PC-3 (cell line): Measurements from ENCODE around the gene IFI30.

Source experiments
- EZH2 ChIP-seq: fragments of 300-600 bp; sonication (generic); IDR thresholded peaks from one replicate; pipeline ENCODE4 v1.6.1; 2017; ENCODE audit warnings: antibody characterized with exemption, mild to moderate bottlenecking, low read length; ENCODE audit not compliant: unreplicated experiment
- EZH2phosphoT487 ChIP-seq: fragments of 300-600 bp; sonication (generic); IDR thresholded peaks from 2 replicates; pipeline ENCODE4 v1.6.1; 2018; ENCODE audit warnings: mild to moderate bottlenecking, antibody characterized with exemption, low read length, borderline replicate concordance
- TF ChIP-seq, protein P1 (sequence below): fragments of 300-600 bp; sonication (generic); conservative IDR thresholded peaks from 2 replicates; pipeline ENCODE4 v1.5.1; 2017; ENCODE audit warnings: antibody characterized with exemption, low read depth, mild to moderate bottlenecking, low read length

DNA sequence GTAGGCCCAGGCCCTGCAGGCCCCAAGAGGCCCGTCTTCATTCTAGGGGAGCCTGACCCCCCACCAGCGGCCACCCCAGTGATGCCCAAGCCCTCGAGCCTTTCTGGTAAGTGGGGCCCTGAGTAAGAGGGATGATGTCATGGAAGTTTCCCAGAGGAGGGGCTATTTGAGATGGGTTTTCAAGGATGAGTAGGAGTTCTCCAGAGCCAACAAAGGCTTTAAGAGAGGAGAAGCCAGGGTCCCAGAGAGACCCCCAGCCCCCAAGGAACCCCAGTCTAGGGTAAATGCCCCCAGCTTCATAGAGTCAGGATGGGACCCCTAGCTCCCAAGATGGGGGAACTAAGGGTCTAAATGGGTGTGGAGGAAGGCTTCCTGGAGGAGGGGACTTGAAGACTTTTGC lies 29.7 kb upstream of the IFI30 start:
- TF ChIP-seq EZH2 (no peak), EZH2phosphoT487 (no peak)
- TF ChIP-seq, protein P1, sequence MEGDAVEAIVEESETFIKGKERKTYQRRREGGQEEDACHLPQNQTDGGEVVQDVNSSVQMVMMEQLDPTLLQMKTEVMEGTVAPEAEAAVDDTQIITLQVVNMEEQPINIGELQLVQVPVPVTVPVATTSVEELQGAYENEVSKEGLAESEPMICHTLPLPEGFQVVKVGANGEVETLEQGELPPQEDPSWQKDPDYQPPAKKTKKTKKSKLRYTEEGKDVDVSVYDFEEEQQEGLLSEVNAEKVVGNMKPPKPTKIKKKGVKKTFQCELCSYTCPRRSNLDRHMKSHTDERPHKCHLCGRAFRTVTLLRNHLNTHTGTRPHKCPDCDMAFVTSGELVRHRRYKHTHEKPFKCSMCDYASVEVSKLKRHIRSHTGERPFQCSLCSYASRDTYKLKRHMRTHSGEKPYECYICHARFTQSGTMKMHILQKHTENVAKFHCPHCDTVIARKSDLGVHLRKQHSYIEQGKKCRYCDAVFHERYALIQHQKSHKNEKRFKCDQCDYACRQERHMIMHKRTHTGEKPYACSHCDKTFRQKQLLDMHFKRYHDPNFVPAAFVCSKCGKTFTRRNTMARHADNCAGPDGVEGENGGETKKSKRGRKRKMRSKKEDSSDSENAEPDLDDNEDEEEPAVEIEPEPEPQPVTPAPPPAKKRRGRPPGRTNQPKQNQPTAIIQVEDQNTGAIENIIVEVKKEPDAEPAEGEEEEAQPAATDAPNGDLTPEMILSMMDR, result no peak
